Choroid plexus epithelial cell (primary cell): Measurements from ENCODE around the gene CEP250.

ENCODE experiments used
- DNase-seq: peaks from one replicate; pipeline ENCODE4 v3.0.0-alpha.2; 2010; ENCODE audit warnings: low read depth
- H3K4me3 ChIP-seq: 2 replicates; pipeline ENCODE4 v1.5.1; 2011; ENCODE audit warnings: low read depth, mild to moderate bottlenecking, control low read depth, low read length, moderate library complexity
- TF ChIP-seq, protein P1 (sequence below): conservative IDR thresholded peaks from 2 replicates; pipeline ENCODE4 v1.5.1; 2011; ENCODE audit warnings: low read depth, mild to moderate bottlenecking, control low read depth, inconsistent platforms, low read length, moderate library complexity

The CEP250 gene

GRCh38 chr20:35525639-35526038 lies 70.2 kb downstream of the CEP250 start:
- H3K4me3 ChIP-seq, result no peak overlapping the region
- TF ChIP-seq, protein P1, sequence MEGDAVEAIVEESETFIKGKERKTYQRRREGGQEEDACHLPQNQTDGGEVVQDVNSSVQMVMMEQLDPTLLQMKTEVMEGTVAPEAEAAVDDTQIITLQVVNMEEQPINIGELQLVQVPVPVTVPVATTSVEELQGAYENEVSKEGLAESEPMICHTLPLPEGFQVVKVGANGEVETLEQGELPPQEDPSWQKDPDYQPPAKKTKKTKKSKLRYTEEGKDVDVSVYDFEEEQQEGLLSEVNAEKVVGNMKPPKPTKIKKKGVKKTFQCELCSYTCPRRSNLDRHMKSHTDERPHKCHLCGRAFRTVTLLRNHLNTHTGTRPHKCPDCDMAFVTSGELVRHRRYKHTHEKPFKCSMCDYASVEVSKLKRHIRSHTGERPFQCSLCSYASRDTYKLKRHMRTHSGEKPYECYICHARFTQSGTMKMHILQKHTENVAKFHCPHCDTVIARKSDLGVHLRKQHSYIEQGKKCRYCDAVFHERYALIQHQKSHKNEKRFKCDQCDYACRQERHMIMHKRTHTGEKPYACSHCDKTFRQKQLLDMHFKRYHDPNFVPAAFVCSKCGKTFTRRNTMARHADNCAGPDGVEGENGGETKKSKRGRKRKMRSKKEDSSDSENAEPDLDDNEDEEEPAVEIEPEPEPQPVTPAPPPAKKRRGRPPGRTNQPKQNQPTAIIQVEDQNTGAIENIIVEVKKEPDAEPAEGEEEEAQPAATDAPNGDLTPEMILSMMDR, result no peak

DNA sequence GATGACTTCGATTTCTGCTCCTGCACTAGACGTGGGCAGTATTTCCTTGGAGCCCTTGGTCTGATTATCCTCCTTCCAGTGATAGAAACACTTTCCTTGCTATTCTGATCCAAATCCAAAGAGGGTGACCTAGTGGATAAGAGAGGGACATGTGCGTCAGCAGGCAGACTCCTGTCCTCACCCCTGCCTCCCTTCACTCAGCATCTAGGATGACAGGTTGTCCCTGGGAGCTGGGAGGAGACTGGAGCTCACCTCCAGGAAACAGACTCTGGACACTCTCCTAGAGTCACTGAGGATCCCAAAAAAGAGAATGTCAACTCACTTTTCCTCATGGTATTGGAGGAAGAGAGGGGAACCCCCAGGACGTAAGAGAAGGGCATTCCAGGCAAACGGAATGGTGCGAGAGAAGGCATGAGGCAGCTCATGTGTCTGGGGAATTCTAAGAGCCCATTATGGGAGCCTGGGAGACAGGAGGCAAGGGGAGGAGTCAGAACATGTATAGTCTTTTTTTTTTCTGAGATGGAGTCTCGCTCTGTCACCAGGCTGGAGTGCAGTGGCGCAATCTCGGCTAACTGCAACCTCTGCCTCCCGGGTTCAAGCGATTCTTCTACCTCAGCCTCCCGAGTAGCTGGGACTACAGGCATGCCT lies 71.8 kb downstream of the CEP250 start:
- TF ChIP-seq, protein P1, result no peak
- DNase-seq, result no peak
- no peak overlapping the region for H3K4me3 ChIP-seq

More at GRCh38 chr20:35525639-35526038, 70.2 kb downstream of the CEP250 start:
- DNase-seq, result no peak

GRCh38 chr20:35529552-35529951 lies 74.2 kb downstream of the CEP250 start, which contains the start of gene C20orf173:
C20orf173 (minus strand) TSS chr20:35529652; CDS start chr20:35529373, 279 bp downstream.
- DNase-seq, result no peak
- H3K4me3 ChIP-seq, result no peak within 1 kb of the TSS
- TF ChIP-seq, protein P1, result no peak

- H3K4me3 ChIP-seq, result no peak overlapping the region
- DNase-seq, result peak; percentile 52
- TF ChIP-seq, protein P1, result no peak
Measured at GRCh38 chr20:35539756-35540212, 84.4 kb downstream of the CEP250 start.

GRCh38 chr20:35541118-35541782 lies 85.9 kb downstream of the CEP250 start:
- TF ChIP-seq, protein P1, result no peak
- DNase-seq, result no peak
- H3K4me3 ChIP-seq, result peak overlapping the region; percentile 47

GRCh38 chr20:35541783-35542662 lies 86.6 kb downstream of the CEP250 start, which contains the start of gene ERGIC3:
ERGIC3 (plus strand) TSS chr20:35542078; CDS start chr20:35542098, 20 bp downstream.
- TF ChIP-seq, protein P1, result no peak
- H3K4me3 ChIP-seq, result peak within 1 kb of the TSS; percentile 92
- DNase-seq, result peak; percentile 95
